Esophagus muscularis mucosa (tissue), 4 donors: ENCODE measurements around the gene BOC. TPM values are rescaled to one million over a fixed set of nuclear protein-coding genes. Genes with fewer than 3 reads are reported as not detected.

ENCODE experiments used
- DNase-seq: peaks from one replicate; pipeline ENCODE4 v3.0.0-alpha.2; 2017; ENCODE audit errors: extremely low spot score
- H3K27ac ChIP-seq, 4 donors: fragments of 200-600 bp; sonication (generic); replicated peaks in 1 of 4; 1 replicate in 3 of 4; 2 replicates in 1 of 4; pipeline ENCODE4 v1.5.1; 2016 to 2019; ENCODE audit warnings: mild to moderate bottlenecking in 1 of 4
- H3K27me3 ChIP-seq, 4 donors: fragments of 200-600 bp; sonication (generic); one replicate each; pipeline versions ENCODE4 v1.5.1 to v1.6.0; 2016 to 2019
- H3K36me3 ChIP-seq, 4 donors: fragments of 200-600 bp; sonication (generic); one replicate each; pipeline ENCODE4 v1.5.1; 2016 to 2019
- H3K4me1 ChIP-seq, 4 donors: fragments of 200-600 bp; sonication (generic); one replicate each; pipeline ENCODE4 v1.5.1; 2016 to 2019
- H3K4me3 ChIP-seq, 4 donors: fragments of 200-600 bp; sonication (generic); 1 replicate in 2 of 4; 2 replicates in 2 of 4; pipeline ENCODE4 v1.5.1; 2016 to 2019; ENCODE audit warnings: mild to moderate bottlenecking in 4 of 4, moderate library complexity in 1 of 4
- H3K9me3 ChIP-seq, 4 donors: fragments of 200-600 bp; sonication (generic); 1 replicate in 3 of 4; 2 replicates in 1 of 4; pipeline ENCODE4 v1.5.1; 2016 to 2019
- CTCF ChIP-seq, 3 experiments: fragments of 200-600 bp in 2 of 3; fragments of 450-650 bp in 1 of 3; sonication (generic) in 2 of 3; IDR thresholded peaks; one replicate each; pipeline ENCODE4 v1.5.1; 2017 to 2019; ENCODE audit warnings: antibody characterized with exemption in 3 of 3, mild to moderate bottlenecking in 2 of 3, moderate library complexity in 1 of 3
- EP300 ChIP-seq: sonication (generic); formaldehyde crosslinking; IDR thresholded peaks from one replicate; pipeline ENCODE4 v1.6.1; 2017; ENCODE audit warnings: antibody characterized with exemption
- POLR2A ChIP-seq: fragments of 450-650 bp; IDR thresholded peaks from one replicate; pipeline ENCODE4 v1.6.1; 2017; ENCODE audit warnings: antibody characterized with exemption, moderate library complexity, mild to moderate bottlenecking, low read depth
- POLR2AphosphoS5 ChIP-seq, 2 donors: sonication (generic); formaldehyde crosslinking; IDR thresholded peaks; one replicate each; pipeline ENCODE4 v1.6.1; 2017; ENCODE audit warnings: antibody characterized with exemption in 2 of 2
- WGBS: methylation state at CpG from one replicate; pipeline ENCODE4 v1.1.5; 2018; 5-methylcytosine and 5-hydroxymethylcytosine counted together
- intact Hi-C: fragments of 100-400 bp; cut with DNase I; formaldehyde crosslinking; loops from one replicate; pipeline ENCODE4 v1.15.1; 2023
- total RNA-seq, 4 donors: library from RNA; depleted of rRNA; stranded (reverse); fragments of >200 nt; gene quantifications; one replicate each; pipeline versions ENCODE4 v1.1.0 to v1.2.1, GENCODE V29; 2016

BOC gene
- total RNA-seq, 4 donors from 2014 or later, result 87.2 to 119 (median 90.8) TPM

GRCh38 chr3:113166357-113166718 lies 45.0 kb upstream of the BOC start:
- WGBS, result 89% methylated on average over 1 of the region's 1 CpG

GRCh38 chr3:113166719-113167492 lies 44.5 kb upstream of the BOC start:
- Histone ChIP-seq H3K4me3 (peak overlapping the region in 1 of 4 donors; percentile 13), H3K9me3 (no peaks in the 10 kb centered on the region), H3K27me3 (no peaks in the 10 kb centered on the region), H3K4me1 (peaks cover 12 to 57% (median 54%) of the 10 kb centered on the region in 4 donors), H3K27ac (peak overlapping the region; percentile 78 to 86 (median 80)), H3K36me3 (no peaks in the 10 kb centered on the region)
- peak; percentile 92 for DNase-seq
- intact Hi-C loops, result no loop called here
- TF ChIP-seq POLR2A (no peak), POLR2AphosphoS5 (IDR thresholded peaks at IDR 0.05) (peak; percentile 5 to 60), CTCF (IDR thresholded peaks at IDR 0.05) (no peak), EP300 (peak; percentile 22)
- 28% methylated on average over 12 of the region's 12 CpGs for WGBS

More at GRCh38 chr3:113166357-113166718, 45.0 kb upstream of the BOC start:
- H3K9me3 ChIP-seq, result no peaks in the 10 kb centered on the region
- H3K4me1 ChIP-seq, result peaks cover 12 to 63% (median 54%) of the 10 kb centered on the region in 4 donors
- intact Hi-C loops, result no loop called here
- peak; percentile 78 for DNase-seq
- TF ChIP-seq POLR2A (no peak), CTCF (IDR thresholded peaks at IDR 0.05) (no peak), POLR2AphosphoS5 (IDR thresholded peaks at IDR 0.05) (no peak)
- H3K27me3 ChIP-seq, result no peaks in the 10 kb centered on the region
- H3K27ac ChIP-seq, result peak overlapping the region; percentile 78 to 86 (median 80)
- no peaks in the 10 kb centered on the region for H3K36me3 ChIP-seq
- H3K4me3 ChIP-seq, result no peak overlapping the region

- no peak for TF ChIP-seq EP300
- no peak for TF ChIP-seq CTCF (IDR thresholded peaks at IDR 0.05)
- TF ChIP-seq POLR2AphosphoS5 (IDR thresholded peaks at IDR 0.05), result no peak
- TF ChIP-seq POLR2A, result no peak
- Histone ChIP-seq H3K4me3 (no peak overlapping the region), H3K36me3 (no peaks in the 10 kb centered on the region), H3K27me3 (no peaks in the 10 kb centered on the region), H3K9me3 (no peaks in the 10 kb centered on the region), H3K27ac (peak overlapping the region; percentile 78 to 86 (median 80)), H3K4me1 (peaks cover 12 to 57% (median 53%) of the 10 kb centered on the region in 4 donors)
- intact Hi-C loops, result no loop called here
- DNase-seq, result peak; percentile 92
- 33% methylated on average over 7 of the region's 7 CpGs for WGBS
Measured at GRCh38 chr3:113167825-113168801, 43.2 kb upstream of the BOC start.

GRCh38 chr3:113169891-113170452 lies 41.4 kb upstream of the BOC start:
- no peaks in the 10 kb centered on the region for H3K36me3 ChIP-seq
- H3K27me3 ChIP-seq, result no peaks in the 10 kb centered on the region
- H3K27ac ChIP-seq, result peak overlapping the region; percentile 24 to 86 (median 80)
- WGBS, result 69% methylated on average over 6 of the region's 6 CpGs
- TF ChIP-seq POLR2A, result no peak
- no peak for TF ChIP-seq POLR2AphosphoS5 (IDR thresholded peaks at IDR 0.05)
- peak in 1 of 3 experiments; percentile 26 for TF ChIP-seq CTCF (IDR thresholded peaks at IDR 0.05)
- no peak for TF ChIP-seq EP300
- H3K9me3 ChIP-seq, result no peaks in the 10 kb centered on the region
- intact Hi-C loops, result no loop called here
- DNase-seq, result peak; percentile 82
- no peak overlapping the region for H3K4me3 ChIP-seq
- peaks cover 12 to 69% (median 65%) of the 10 kb centered on the region in 4 donors for H3K4me1 ChIP-seq
